ENCODE measurements around the gene NARF. TPM values are rescaled to one million over a fixed set of nuclear protein-coding genes. Genes with fewer than 3 reads are reported as not detected.
"Not testable (repeated sequence)": the region's sequence is repeated elsewhere in the genome, so short reads cannot be mapped to it uniquely, and the experiment has no call there.

NARF gene
- total RNA-seq, 1 donor from 2014 or later: 122 TPM

- TF ChIP-seq CTCF (IDR thresholded peaks at IDR 0.05; ENCODE audit: unreplicated experiment): no peak
- Mint-ChIP-seq H3K36me3 (peaks cover 6% of the 10 kb centered on the region), H3K9me3 (peaks cover 5% of the 10 kb centered on the region), H3K27ac (peak overlapping the region; percentile 75), H3K4me1 (peaks cover 19% of the 10 kb centered on the region), H3K27me3 (ENCODE audit: low read depth) (no peaks in the 10 kb centered on the region), H3K4me3 (peak overlapping the region; percentile 75)
- DNase-seq (ENCODE audit: low spot score in 2 of 2, unreplicated experiment in 2 of 2): no peak
Observed at GRCh38 chr17:82449883-82450356, 8.6 kb upstream of the NARF start.

- TF ChIP-seq CTCF (IDR thresholded peaks at IDR 0.05; ENCODE audit: unreplicated experiment): no peak
- H3K4me1 Mint-ChIP-seq: peaks cover 19% of the 10 kb centered on the region
- H3K27me3 Mint-ChIP-seq (ENCODE audit: low read depth): no peaks in the 10 kb centered on the region
- DNase-seq (ENCODE audit: low spot score in 2 of 2, unreplicated experiment in 2 of 2): peak; percentile 94 to 96
- H3K27ac Mint-ChIP-seq: peak within 1 kb of the TSS; percentile 96
- peak within 1 kb of the TSS; percentile 75 for H3K4me3 Mint-ChIP-seq
- H3K36me3 Mint-ChIP-seq: peaks cover 6% of the 10 kb centered on the region
- peaks cover 5% of the 10 kb centered on the region for H3K9me3 Mint-ChIP-seq
Observed at GRCh38 chr17:82450357-82451106, 8.0 kb upstream of the NARF start, which contains the start of gene CYBC1. TSS of gene CYBC1 (minus strand) at chr17:82450752. CDS start at chr17:82449254, 1,498 bp downstream.

GRCh38 chr17:82452162-82452561, 6.4 kb upstream of the NARF start:
- TF ChIP-seq CTCF (IDR thresholded peaks at IDR 0.05; ENCODE audit: unreplicated experiment): no peak
- Mint-ChIP-seq H3K9me3 (peaks cover 5% of the 10 kb centered on the region), H3K27me3 (ENCODE audit: low read depth) (no peaks in the 10 kb centered on the region), H3K4me1 (peaks cover 22% of the 10 kb centered on the region), H3K27ac (peak overlapping the region; percentile 30), H3K4me3 (peak overlapping the region; percentile 10), H3K36me3 (peaks cover 6% of the 10 kb centered on the region)
- no peak for DNase-seq (ENCODE audit: low spot score in 2 of 2, unreplicated experiment in 2 of 2)

- H3K4me1 Mint-ChIP-seq: peaks cover 31% of the 10 kb centered on the region
- not testable (repeated sequence) for H3K9me3 Mint-ChIP-seq; H3K27ac Mint-ChIP-seq; H3K36me3 Mint-ChIP-seq; H3K4me3 Mint-ChIP-seq; DNase-seq (ENCODE audit: low spot score in 2 of 2, unreplicated experiment in 2 of 2); H3K27me3 Mint-ChIP-seq (ENCODE audit: low read depth)
Observed at GRCh38 chr17:82453151-82453550, 5.4 kb upstream of the NARF start.

GRCh38 chr17:82453706-82454105, 4.8 kb upstream of the NARF start:
- not testable (repeated sequence) for H3K9me3 Mint-ChIP-seq; H3K27ac Mint-ChIP-seq; H3K36me3 Mint-ChIP-seq; H3K4me3 Mint-ChIP-seq; DNase-seq (ENCODE audit: low spot score in 2 of 2, unreplicated experiment in 2 of 2); H3K27me3 Mint-ChIP-seq (ENCODE audit: low read depth)
- H3K4me1 Mint-ChIP-seq: peaks cover 31% of the 10 kb centered on the region

GRCh38 chr17:82457073-82457928, 1.2 kb upstream of the NARF start:
- Mint-ChIP-seq H3K36me3 (peaks cover 11% of the 10 kb centered on the region), H3K4me1 (peaks cover 17% of the 10 kb centered on the region), H3K9me3 (peaks cover 2% of the 10 kb centered on the region), H3K4me3 (peak overlapping the region; percentile 95), H3K27ac (peak overlapping the region; percentile 94), H3K27me3 (ENCODE audit: low read depth) (no peaks in the 10 kb centered on the region)
- no peak for DNase-seq (ENCODE audit: low spot score in 2 of 2, unreplicated experiment in 2 of 2)
- no peak for TF ChIP-seq CTCF (IDR thresholded peaks at IDR 0.05; ENCODE audit: unreplicated experiment)
